Neuronal stem cell (in vitro differentiated cells): ENCODE results near the gene FOXP2.

ENCODE experiments used
- DNase-seq: peaks from one replicate; pipeline ENCODE4 v3.0.0-alpha.2; 2013; ENCODE audit warnings: low spot score
- H2AFZ ChIP-seq: one replicate; pipeline ENCODE4 v1.6.1; 2013; ENCODE audit warnings: mild to moderate bottlenecking, low read length, inconsistent platforms
- H2AK5ac ChIP-seq: 2 replicates; pipeline ENCODE4 v1.6.1; 2013; ENCODE audit warnings: low read depth, mild to moderate bottlenecking, inconsistent platforms, low read length, moderate library complexity, mixed read lengths
- H2BK120ac ChIP-seq: 2 replicates; pipeline ENCODE4 v1.6.1; 2013; ENCODE audit warnings: low read depth, mild to moderate bottlenecking, inconsistent platforms, low read length, moderate library complexity, mixed read lengths
- H2BK12ac ChIP-seq: one replicate; pipeline ENCODE4 v1.6.1; 2013; ENCODE audit warnings: low read length, inconsistent platforms
- H2BK15ac ChIP-seq: 2 replicates; pipeline ENCODE4 v1.6.1; 2013; ENCODE audit warnings: mild to moderate bottlenecking, low read length, inconsistent platforms, mixed read lengths
- H2BK5ac ChIP-seq: one replicate; pipeline ENCODE4 v1.6.1; 2013; ENCODE audit warnings: inconsistent platforms, mild to moderate bottlenecking, low read length, moderate library complexity
- H3K14ac ChIP-seq: one replicate; pipeline ENCODE4 v1.6.1; 2013; ENCODE audit warnings: low read length, inconsistent platforms
- H3K18ac ChIP-seq: 2 replicates; pipeline ENCODE4 v1.6.1; 2013; ENCODE audit warnings: low read length, inconsistent platforms
- H3K23ac ChIP-seq: 2 replicates; pipeline ENCODE4 v1.6.1; 2013; ENCODE audit warnings: low read depth, mild to moderate bottlenecking, mixed read lengths, low read length, inconsistent platforms; ENCODE audit not compliant: poor library complexity
- H3K27ac ChIP-seq: replicated peaks from 3 replicates; pipeline ENCODE4 v1.5.1; 2013; ENCODE audit warnings: low read length, inconsistent platforms
- H3K27me3 ChIP-seq, 3 experiments: 2 replicates each; pipeline ENCODE4 v1.6.1; 2013; ENCODE audit warnings: low read length in 3 of 3, mild to moderate bottlenecking in 2 of 3, inconsistent platforms in 1 of 3, low read depth in 1 of 3, mixed read lengths in 1 of 3, moderate library complexity in 1 of 3; ENCODE audit not compliant: control insufficient read depth in 3 of 3, insufficient read depth in 3 of 3
- H3K36me3 ChIP-seq, 2 donors: replicated peaks in 1 of 2; 2 replicates each; pipeline ENCODE4 v1.6.1; 2013; ENCODE audit warnings: low read length in 2 of 2; ENCODE audit not compliant: control insufficient read depth in 2 of 2, insufficient read depth in 2 of 2
- H3K4ac ChIP-seq: 2 replicates; pipeline ENCODE4 v1.6.1; 2013; ENCODE audit warnings: inconsistent platforms, mild to moderate bottlenecking, low read length, moderate library complexity
- H3K4me1 ChIP-seq, 2 donors: 1 replicate in 1 of 2; 2 replicates in 1 of 2; pipeline ENCODE4 v1.6.1; 2013; ENCODE audit warnings: low read length in 2 of 2, low read depth in 1 of 2; ENCODE audit not compliant: control insufficient read depth in 2 of 2, insufficient read depth in 1 of 2
- H3K4me2 ChIP-seq: one replicate; pipeline ENCODE4 v1.6.1; 2013; ENCODE audit warnings: mild to moderate bottlenecking, low read length, inconsistent platforms; ENCODE audit not compliant: insufficient read depth, poor library complexity, severe bottlenecking
- H3K4me3 ChIP-seq, 2 donors: 2 replicates each; pipeline ENCODE4 v1.5.1; 2013; ENCODE audit warnings: low read length in 2 of 2, mild to moderate bottlenecking in 2 of 2, inconsistent platforms in 1 of 2, moderate library complexity in 1 of 2
- H3K79me1 ChIP-seq: one replicate; pipeline ENCODE4 v1.6.1; 2013; ENCODE audit warnings: low read depth, mild to moderate bottlenecking, inconsistent platforms, low read length, moderate library complexity
- H3K9ac ChIP-seq: one replicate; pipeline ENCODE4 v1.6.1; 2013; ENCODE audit warnings: mild to moderate bottlenecking, low read depth, low read length, inconsistent platforms; ENCODE audit not compliant: poor library complexity
- H3K9me3 ChIP-seq, 2 donors: replicated peaks in 1 of 2; 2 replicates each; pipeline versions ENCODE3 to v1.6.1; 2013; ENCODE audit warnings: low read length in 2 of 2, mild to moderate bottlenecking in 2 of 2, inconsistent platforms in 1 of 2, low read depth in 1 of 2, mixed read lengths in 1 of 2, moderate library complexity in 1 of 2; ENCODE audit not compliant: control insufficient read depth in 2 of 2, insufficient read depth in 1 of 2
- H4K8ac ChIP-seq: one replicate; pipeline ENCODE4 v1.6.1; 2013; ENCODE audit warnings: low read depth, mild to moderate bottlenecking, inconsistent platforms, low read length, moderate library complexity
- H4K91ac ChIP-seq: one replicate; pipeline ENCODE4 v1.6.1; 2013; ENCODE audit warnings: low read length, low read depth, mild to moderate bottlenecking, inconsistent platforms; ENCODE audit not compliant: poor library complexity
- WGBS, 2 donors: extraction: QIAGEN DNeasy Blood & Tissue Kit; methylation state at CpG; one replicate each; pipeline ENCODE4 v1.1.7; 2013; ENCODE audit warnings: missing lambda C conversion rate in 2 of 2, mixed read lengths in 1 of 2; ENCODE audit not compliant: insufficient read length in 2 of 2, insufficient replicate concordance in 1 of 2; ENCODE audit errors: extremely low coverage in 2 of 2; 5-methylcytosine and 5-hydroxymethylcytosine counted together

Gene FOXP2

DNA sequence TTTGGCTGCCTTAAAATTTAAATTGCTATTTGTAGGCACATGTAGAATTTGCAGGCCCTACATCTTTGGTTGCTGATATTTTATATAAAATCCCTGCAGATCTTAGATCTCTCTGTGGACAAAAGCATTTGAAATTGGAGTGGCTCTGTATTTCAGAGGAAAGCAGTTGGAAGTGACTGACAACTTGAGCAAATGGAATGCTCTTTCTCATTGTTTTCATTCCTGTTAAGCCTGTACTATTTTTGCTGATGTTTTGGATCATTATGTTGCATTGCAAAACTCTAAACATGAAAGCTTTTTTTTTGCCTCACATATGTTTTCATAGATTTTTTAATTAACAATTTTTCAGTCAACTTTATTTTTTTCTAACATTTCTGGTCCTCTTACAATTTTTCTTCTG, 256.1 kb downstream of the FOXP2 start:
- no peak overlapping the region for H3K23ac ChIP-seq
- no peak overlapping the region for H3K4ac ChIP-seq
- H3K27me3 ChIP-seq, result no peaks in the 10 kb centered on the region
- no peak overlapping the region for H3K4me2 ChIP-seq
- H3K36me3 ChIP-seq, result no peaks in the 10 kb centered on the region
- no peak overlapping the region for H4K91ac ChIP-seq
- H3K4me1 ChIP-seq, result peaks cover 0 to 6% of the 10 kb centered on the region in 2 donors
- H2AK5ac ChIP-seq, result no peak overlapping the region
- H3K27ac ChIP-seq, result no peak overlapping the region
- H4K8ac ChIP-seq, result no peak overlapping the region
- H3K14ac ChIP-seq, result no peak overlapping the region
- no peak for DNase-seq
- H3K18ac ChIP-seq, result no peak overlapping the region
- H3K9me3 ChIP-seq, result no peaks in the 10 kb centered on the region
- no peak overlapping the region for H2BK5ac ChIP-seq
- no peak overlapping the region for H2AFZ ChIP-seq
- H2BK120ac ChIP-seq, result no peak overlapping the region
- H3K79me1 ChIP-seq, result no peaks in the 10 kb centered on the region
- no peak overlapping the region for H2BK15ac ChIP-seq
- no peak overlapping the region for H3K9ac ChIP-seq
- no peak overlapping the region for H2BK12ac ChIP-seq
- H3K4me3 ChIP-seq, result no peak overlapping the region

DNA sequence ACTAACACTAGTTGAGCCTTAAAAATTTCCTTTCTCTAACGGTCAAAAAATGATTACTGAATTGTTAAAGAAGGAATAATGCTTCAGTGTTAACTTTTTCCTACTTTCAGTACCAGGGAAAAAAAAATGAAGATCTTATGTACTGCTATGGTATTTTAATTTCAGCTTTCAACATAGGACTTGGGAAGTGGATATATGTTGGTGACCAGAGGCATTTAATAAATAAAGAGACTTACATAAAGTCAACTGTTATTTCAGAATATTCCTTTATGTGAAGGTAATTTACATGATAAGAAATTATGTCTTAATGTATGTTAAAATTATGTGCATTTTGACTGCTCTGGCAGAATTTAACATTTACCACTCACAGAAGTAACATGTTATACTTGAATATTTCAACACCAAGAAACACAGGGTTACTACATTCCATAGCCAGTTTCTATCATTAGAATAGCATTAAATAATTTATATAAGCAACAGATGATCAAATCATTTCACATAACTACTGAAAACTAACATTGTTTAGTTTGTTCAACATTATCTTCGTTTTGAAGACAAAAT, 257.0 kb downstream of the FOXP2 start:
- no peak overlapping the region for H3K23ac ChIP-seq
- no peak overlapping the region for H3K9ac ChIP-seq
- no peaks in the 10 kb centered on the region for H3K79me1 ChIP-seq
- no peak overlapping the region for H4K8ac ChIP-seq
- no peak overlapping the region for H2AK5ac ChIP-seq
- no peak overlapping the region for H3K27ac ChIP-seq
- no peak overlapping the region for H4K91ac ChIP-seq
- no peak overlapping the region for H3K4me3 ChIP-seq
- no peak overlapping the region for H3K18ac ChIP-seq
- no peak overlapping the region for H2BK120ac ChIP-seq
- H3K9me3 ChIP-seq, result no peaks in the 10 kb centered on the region
- H2AFZ ChIP-seq, result no peak overlapping the region
- H3K4me1 ChIP-seq, result peaks cover 0 to 6% of the 10 kb centered on the region in 2 donors
- no peak overlapping the region for H3K14ac ChIP-seq
- no peak for DNase-seq
- H3K27me3 ChIP-seq, result no peaks in the 10 kb centered on the region
- WGBS, 2 donors, result no CpG with 5 or more reads among the region's 2 CpGs
- H3K36me3 ChIP-seq, result no peaks in the 10 kb centered on the region
- H2BK12ac ChIP-seq, result no peak overlapping the region
- H2BK15ac ChIP-seq, result no peak overlapping the region
- H3K4ac ChIP-seq, result no peak overlapping the region
- no peak overlapping the region for H2BK5ac ChIP-seq
- H3K4me2 ChIP-seq, result no peak overlapping the region

DNA sequence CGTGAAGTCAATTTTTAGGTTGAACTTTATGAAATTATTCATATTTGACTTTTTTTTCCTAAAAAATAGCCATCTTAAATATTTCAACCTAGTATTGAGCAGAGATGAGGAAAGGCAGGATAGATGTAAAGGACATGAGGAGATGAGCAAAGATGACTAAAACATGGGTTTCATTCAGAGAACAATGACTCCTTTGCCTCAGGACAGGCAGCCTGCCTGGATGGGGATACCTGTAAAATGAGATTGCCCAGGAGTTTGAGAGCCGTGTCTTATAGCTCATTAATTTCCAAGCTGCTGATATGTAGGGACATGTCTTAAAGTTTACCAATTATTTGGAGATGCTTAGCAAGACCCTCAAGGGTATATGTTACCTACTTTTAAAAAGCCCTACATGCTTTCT, 263.5 kb downstream of the FOXP2 start:
- H3K4me3 ChIP-seq, result no peak overlapping the region
- no peak overlapping the region for H3K27ac ChIP-seq
- no peak overlapping the region for H3K14ac ChIP-seq
- H3K4ac ChIP-seq, result no peak overlapping the region
- no peak overlapping the region for H3K18ac ChIP-seq
- no peak overlapping the region for H2BK120ac ChIP-seq
- H3K9ac ChIP-seq, result no peak overlapping the region
- H4K91ac ChIP-seq, result no peak overlapping the region
- H2BK15ac ChIP-seq, result no peak overlapping the region
- no peak overlapping the region for H4K8ac ChIP-seq
- no peak for DNase-seq
- no peak overlapping the region for H2BK12ac ChIP-seq
- H3K23ac ChIP-seq, result no peak overlapping the region
- no CpG with 5 or more reads among the region's 2 CpGs for WGBS, 2 donors
- no peaks in the 10 kb centered on the region for H3K27me3 ChIP-seq
- no peaks in the 10 kb centered on the region for H3K9me3 ChIP-seq
- no peak overlapping the region for H2AFZ ChIP-seq
- no peak overlapping the region for H2BK5ac ChIP-seq
- no peaks in the 10 kb centered on the region for H3K4me1 ChIP-seq
- H3K79me1 ChIP-seq, result no peaks in the 10 kb centered on the region
- H3K36me3 ChIP-seq, result no peaks in the 10 kb centered on the region
- H2AK5ac ChIP-seq, result no peak overlapping the region
- H3K4me2 ChIP-seq, result no peak overlapping the region

DNA sequence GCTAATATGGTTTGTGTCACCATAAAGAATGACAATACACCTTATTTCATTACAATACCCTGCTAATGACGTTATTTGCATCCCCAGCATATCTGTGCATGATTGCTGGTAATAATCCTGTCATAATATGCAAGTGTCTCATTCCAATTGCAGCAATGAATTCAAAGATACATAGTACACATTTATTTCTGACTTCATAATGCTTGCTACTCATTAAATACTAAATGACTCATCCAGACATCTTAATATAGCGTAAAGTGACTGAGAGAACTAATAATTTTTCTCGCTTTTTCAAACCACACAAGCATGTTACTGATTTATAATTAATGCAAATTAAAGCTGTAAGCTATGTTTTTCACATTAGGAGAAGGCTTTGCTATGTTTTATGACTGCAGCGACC, 272.6 kb downstream of the FOXP2 start:
- Histone ChIP-seq H4K8ac (no peak overlapping the region), H3K36me3 (peaks cover 0 to 16% of the 10 kb centered on the region in 2 donors), H3K23ac (no peak overlapping the region), H2AK5ac (no peak overlapping the region), H2BK5ac (no peak overlapping the region), H2AFZ (no peak overlapping the region), H2BK15ac (no peak overlapping the region), H3K79me1 (no peaks in the 10 kb centered on the region), H3K27ac (no peak overlapping the region), H2BK120ac (no peak overlapping the region), H3K18ac (no peak overlapping the region), H3K4ac (no peak overlapping the region), H3K14ac (no peak overlapping the region), H3K9ac (no peak overlapping the region), H4K91ac (no peak overlapping the region), H3K4me1 (peaks cover 2 to 5% of the 10 kb centered on the region in 2 donors), H2BK12ac (no peak overlapping the region), H3K27me3 (peaks cover 0 to 3% (median 0%) of the 10 kb centered on the region in 3 experiments), H3K4me3 (no peak overlapping the region), H3K9me3 (no peaks in the 10 kb centered on the region), H3K4me2 (no peak overlapping the region)
- no CpG with 5 or more reads among the region's 4 CpGs for WGBS, 2 donors
- no peak for DNase-seq
